A673 (cell line): ENCODE data around the gene PTGER4. TPM values are rescaled to one million over a fixed set of nuclear protein-coding genes. Genes with fewer than 3 reads are reported as not detected.

Source experiments
- BruUV-seq: library from RNA; stranded (reverse); fragments of 400-500 nt; replicated peaks from 2 replicates; lab custom pipeline; 2021; lab: Mats Ljungman, UMichigan
- CTCF ChIA-PET: fragments of 300-600 bp; sonication (Branson Sonifier 250); formaldehyde crosslinking; loops from one replicate; lab custom pipeline; 2022; ENCODE audit warnings: antibody characterized with exemption; lab: Charles Lee
- POLR2A ChIA-PET: fragments of 300-600 bp; sonication (Branson Sonifier 250); formaldehyde crosslinking; loops from one replicate; lab custom pipeline; 2022; ENCODE audit warnings: antibody characterized with exemption; ENCODE audit not compliant: low non-redundant PET; lab: Charles Lee
- DNase-seq: peaks from one replicate; pipeline ENCODE4 v3.0.0-alpha.2; 2015; ENCODE audit warnings: low spot score
- H3K27ac ChIP-seq: fragments of 200-600 bp; sonication (generic); 2 replicates; pipeline ENCODE4 v1.5.1; 2016; ENCODE audit warnings: mixed run types, low read depth, mild to moderate bottlenecking, mixed read lengths, antibody characterized with exemption, low read length; ENCODE audit not compliant: poor library complexity, severe bottlenecking
- H3K27me3 ChIP-seq: fragments of 200-600 bp; sonication (generic); replicated peaks from 2 replicates; pipeline ENCODE4 v1.6.1; 2017; ENCODE audit warnings: mixed run types, low read depth, mild to moderate bottlenecking, mixed read lengths, antibody characterized with exemption, low read length; ENCODE audit not compliant: insufficient read depth, poor library complexity
- H3K36me3 ChIP-seq: fragments of 200-600 bp; sonication (generic); 2 replicates; pipeline ENCODE4 v1.6.1; 2016; ENCODE audit warnings: mixed run types, mild to moderate bottlenecking, mixed read lengths, antibody characterized with exemption, low read length; ENCODE audit not compliant: insufficient read depth, poor library complexity, severe bottlenecking
- H3K4me1 ChIP-seq: fragments of 200-600 bp; sonication (generic); 2 replicates; pipeline ENCODE4 v1.6.1; 2017; ENCODE audit warnings: mixed run types, mild to moderate bottlenecking, mixed read lengths, antibody characterized with exemption, low read length; ENCODE audit not compliant: insufficient read depth, poor library complexity, severe bottlenecking
- H3K4me3 ChIP-seq: fragments of 200-600 bp; sonication (generic); 2 replicates; pipeline ENCODE4 v1.5.1; 2016; ENCODE audit warnings: low read depth, mixed run types, mild to moderate bottlenecking, mixed read lengths, low read length; ENCODE audit not compliant: poor library complexity, severe bottlenecking
- H3K9me3 ChIP-seq: fragments of 200-600 bp; sonication (generic); 2 replicates; pipeline ENCODE4 v1.6.1; 2016; ENCODE audit warnings: mixed run types, low read depth, mild to moderate bottlenecking, mixed read lengths, antibody characterized with exemption, low read length; ENCODE audit not compliant: poor library complexity, severe bottlenecking
- EZH2 ChIP-seq: fragments of 200-600 bp; sonication (generic); IDR thresholded peaks from 2 replicates; pipeline ENCODE4 v1.6.1; 2017; ENCODE audit warnings: borderline replicate concordance, low read depth, mild to moderate bottlenecking, mixed read lengths, antibody characterized with exemption, low read length; ENCODE audit not compliant: poor library complexity, severe bottlenecking
- intact Hi-C: fragments of 100-400 bp; cut with micrococcal nuclease; formaldehyde crosslinking; loops from one replicate; pipeline ENCODE4 v1.10.0; 2022; ENCODE audit not compliant: unreplicated experiment
- total RNA-seq: library from RNA; stranded (reverse); gene quantifications from 2 replicates; pipeline ENCODE4 v1.2.3, GENCODE V29; 2021
- TF ChIP-seq, protein P1 (sequence below): fragments of 300-800, 200-600 bp; sonication (generic); conservative IDR thresholded peaks from 2 replicates; pipeline ENCODE4 v1.5.1; 2017; ENCODE audit warnings: low read depth, mild to moderate bottlenecking, antibody characterized with exemption, low read length, moderate library complexity, mixed read lengths

PTGER4 gene
- total RNA-seq, 1 experiment from 2014 or later, result 2.1 TPM

DNA sequence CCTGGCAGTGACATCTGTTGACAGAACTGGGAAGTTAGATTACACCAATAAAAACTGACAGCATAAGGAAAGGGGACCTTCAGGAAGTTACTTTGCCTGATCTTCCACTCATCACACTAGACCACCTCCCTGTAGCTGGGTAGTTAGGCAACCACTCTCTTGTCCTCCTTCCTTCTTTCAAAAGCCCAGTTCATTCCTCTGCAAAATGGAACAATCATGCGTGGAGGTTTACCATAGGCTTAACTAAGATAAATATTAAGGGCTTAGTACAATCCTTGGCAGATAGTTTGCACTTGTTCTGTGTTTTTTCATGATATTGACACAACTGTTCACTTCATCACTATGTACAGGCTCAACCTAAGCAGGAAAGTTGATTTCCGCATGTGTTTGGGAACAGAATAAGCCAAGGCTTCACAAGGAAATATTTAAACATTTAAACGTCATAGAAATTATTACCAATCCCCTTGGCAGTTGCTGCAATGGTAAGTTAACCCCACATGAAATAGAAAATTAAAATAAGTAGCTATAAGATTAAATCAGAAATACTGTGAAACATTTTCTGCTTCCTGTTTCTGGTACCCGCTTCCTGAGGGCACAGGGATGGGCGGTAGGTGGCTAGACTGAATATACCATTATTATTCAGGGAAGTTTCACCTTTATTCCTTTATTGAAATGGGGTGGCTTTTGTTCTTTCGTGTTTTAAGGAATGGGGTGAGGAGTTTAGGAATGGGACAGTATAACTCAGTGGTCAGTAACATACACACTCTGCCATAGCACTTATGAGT is 9.9 kb upstream of the PTGER4 start:
- TF ChIP-seq, protein P1, sequence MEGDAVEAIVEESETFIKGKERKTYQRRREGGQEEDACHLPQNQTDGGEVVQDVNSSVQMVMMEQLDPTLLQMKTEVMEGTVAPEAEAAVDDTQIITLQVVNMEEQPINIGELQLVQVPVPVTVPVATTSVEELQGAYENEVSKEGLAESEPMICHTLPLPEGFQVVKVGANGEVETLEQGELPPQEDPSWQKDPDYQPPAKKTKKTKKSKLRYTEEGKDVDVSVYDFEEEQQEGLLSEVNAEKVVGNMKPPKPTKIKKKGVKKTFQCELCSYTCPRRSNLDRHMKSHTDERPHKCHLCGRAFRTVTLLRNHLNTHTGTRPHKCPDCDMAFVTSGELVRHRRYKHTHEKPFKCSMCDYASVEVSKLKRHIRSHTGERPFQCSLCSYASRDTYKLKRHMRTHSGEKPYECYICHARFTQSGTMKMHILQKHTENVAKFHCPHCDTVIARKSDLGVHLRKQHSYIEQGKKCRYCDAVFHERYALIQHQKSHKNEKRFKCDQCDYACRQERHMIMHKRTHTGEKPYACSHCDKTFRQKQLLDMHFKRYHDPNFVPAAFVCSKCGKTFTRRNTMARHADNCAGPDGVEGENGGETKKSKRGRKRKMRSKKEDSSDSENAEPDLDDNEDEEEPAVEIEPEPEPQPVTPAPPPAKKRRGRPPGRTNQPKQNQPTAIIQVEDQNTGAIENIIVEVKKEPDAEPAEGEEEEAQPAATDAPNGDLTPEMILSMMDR, result no peak
- no peak for TF ChIP-seq EZH2
- Histone ChIP-seq H3K36me3 (no peaks in the 10 kb centered on the region), H3K4me3 (no peak overlapping the region), H3K27ac (no peak overlapping the region), H3K4me1 (no peaks in the 10 kb centered on the region), H3K9me3 (no peaks in the 10 kb centered on the region), H3K27me3 (no peaks in the 10 kb centered on the region)
- CTCF ChIA-PET, result interaction anchor here (0.7 kb wide), 1 partner anchor 22 kb away, joined by 9 read pairs; no protein-coding TSS in a partner anchor
- POLR2A ChIA-PET, result no interaction called here
- BruUV-seq, result no TSS peak
- intact Hi-C loops, result no loop called here
- no peak for DNase-seq

GRCh38 chr5:40672425-40672824 is 7.3 kb upstream of the PTGER4 start:
- POLR2A ChIA-PET, result no interaction called here
- no peak overlapping the region for H3K4me3 ChIP-seq

GRCh38 chr5:40674661-40675235 is 5.0 kb upstream of the PTGER4 start:
- H3K36me3 ChIP-seq, result no peaks in the 10 kb centered on the region
- peaks cover 18% of the 10 kb centered on the region for H3K4me1 ChIP-seq
- BruUV-seq, result no TSS peak
- H3K27ac ChIP-seq, result no peak overlapping the region
- intact Hi-C loops, result no loop called here
- TF ChIP-seq EZH2, result no peak
- TF ChIP-seq, protein P1, result no peak
- DNase-seq, result no peak
- no peak overlapping the region for H3K4me3 ChIP-seq
- H3K27me3 ChIP-seq, result no peaks in the 10 kb centered on the region
- CTCF ChIA-PET, result no interaction called here
- no peaks in the 10 kb centered on the region for H3K9me3 ChIP-seq
- POLR2A ChIA-PET, result no interaction called here

More at GRCh38 chr5:40672425-40672824, 7.3 kb upstream of the PTGER4 start:
- H3K27me3 ChIP-seq, result no peaks in the 10 kb centered on the region
- no peaks in the 10 kb centered on the region for H3K36me3 ChIP-seq
- intact Hi-C loops, result no loop called here
- H3K4me1 ChIP-seq, result peaks cover 8% of the 10 kb centered on the region
- H3K9me3 ChIP-seq, result no peaks in the 10 kb centered on the region
- no peak for DNase-seq
- TF ChIP-seq, protein P1, result no peak
- no peak overlapping the region for H3K27ac ChIP-seq
- CTCF ChIA-PET, result no interaction called here
- no TSS peak for BruUV-seq
